SK-N-SH treated with all-trans-retinoic acid at 6 μM for 48 hours (cell line): ENCODE measurements around the gene ATP2B3.

Experiments used
- ATAC-seq: fragments of 200-7000 bp; cut with Tn5 transposase; 3 replicates; pipeline ENCODE4 v1.9.1; 2020; ENCODE audit warnings: mild to moderate bottlenecking, moderate library complexity
- ARNTL ChIP-seq: fragments of 450-650 bp; formaldehyde crosslinking; IDR thresholded peaks from 2 replicates; pipeline ENCODE4 v1.5.0; 2020; ENCODE audit warnings: low read depth, mild to moderate bottlenecking, moderate library complexity, borderline replicate concordance
- BACH2 ChIP-seq: fragments of 250-450 bp; sonication (Bioruptor Pico); IDR thresholded peaks from 2 replicates; pipeline ENCODE4 v1.9.0; 2021; ENCODE audit warnings: mild to moderate bottlenecking, borderline replicate concordance
- CREB5 ChIP-seq: fragments of 250-450 bp; sonication (Bioruptor Pico); IDR thresholded peaks from 2 replicates; pipeline ENCODE4 v1.5.1; 2020; ENCODE audit warnings: low read depth, mild to moderate bottlenecking, moderate library complexity
- CSDC2 ChIP-seq: fragments of 250-450 bp; sonication (Bioruptor Pico); IDR thresholded peaks from 2 replicates; pipeline ENCODE4 v1.5.0; 2020; ENCODE audit warnings: mild to moderate bottlenecking, moderate library complexity
- ESRRG ChIP-seq: fragments of 250-450 bp; sonication (Bioruptor Pico); IDR thresholded peaks from 2 replicates; pipeline ENCODE4 v1.6.1; 2021; ENCODE audit warnings: mild to moderate bottlenecking
- GLIS3 ChIP-seq: fragments of 250-450 bp; sonication (Bioruptor Pico); IDR thresholded peaks from 2 replicates; pipeline ENCODE4 v1.5.0; 2020; ENCODE audit warnings: mild to moderate bottlenecking, moderate library complexity
- ISL1 ChIP-seq: fragments of 250-450 bp; sonication (Bioruptor Pico); IDR thresholded peaks from 2 replicates; pipeline ENCODE4 v2.1.2; 2022; ENCODE audit warnings: mild to moderate bottlenecking, moderate library complexity
- OSR1 ChIP-seq: fragments of 250-450 bp; sonication (Bioruptor Pico); IDR thresholded peaks from 2 replicates; pipeline ENCODE4 v1.8.0; 2022; ENCODE audit warnings: moderate library complexity, mild to moderate bottlenecking, inconsistent platforms
- PPARA ChIP-seq: fragments of 250-450 bp; sonication (Bioruptor Pico); IDR thresholded peaks from 2 replicates; pipeline ENCODE4 v1.5.0; 2020; ENCODE audit warnings: mild to moderate bottlenecking, borderline replicate concordance
- SNAI2 ChIP-seq: fragments of 250-450 bp; sonication (Bioruptor Pico); IDR thresholded peaks from 2 replicates; pipeline ENCODE4 v1.5.0; 2020; ENCODE audit warnings: mild to moderate bottlenecking, moderate library complexity
- TCF4 ChIP-seq: fragments of 250-450 bp; sonication (Bioruptor Pico); IDR thresholded peaks from 2 replicates; pipeline ENCODE4 v1.8.0; 2021; ENCODE audit warnings: mild to moderate bottlenecking, moderate library complexity, borderline replicate concordance
- TOX ChIP-seq: fragments of 250-450 bp; sonication (Bioruptor Pico); IDR thresholded peaks from 2 replicates; pipeline ENCODE4 v1.8.0; 2021; ENCODE audit warnings: mild to moderate bottlenecking, moderate library complexity, borderline replicate concordance
- ZC3H10 ChIP-seq: fragments of 250-450 bp; sonication (Bioruptor Pico); IDR thresholded peaks from 2 replicates; pipeline ENCODE4 v1.5.1; 2021; ENCODE audit warnings: mild to moderate bottlenecking, moderate library complexity
- ZFP3 ChIP-seq: fragments of 250-450 bp; sonication (Bioruptor Pico); IDR thresholded peaks from 2 replicates; pipeline ENCODE4 v1.5.0; 2020; ENCODE audit warnings: mild to moderate bottlenecking, moderate library complexity
- ZFP30 ChIP-seq: fragments of 450-650 bp; formaldehyde crosslinking; IDR thresholded peaks from 2 replicates; pipeline ENCODE4 v1.5.0; 2022; ENCODE audit warnings: mild to moderate bottlenecking, moderate library complexity
- ZNF565 ChIP-seq: fragments of 450-650 bp; formaldehyde crosslinking; conservative IDR thresholded peaks from 2 replicates; pipeline ENCODE4 v1.5.0; 2020; ENCODE audit warnings: low read depth, mild to moderate bottlenecking, moderate library complexity
- ZNF70 ChIP-seq: fragments of 450-650 bp; formaldehyde crosslinking; IDR thresholded peaks from 2 replicates; pipeline ENCODE4 v1.5.0; 2020; ENCODE audit warnings: mild to moderate bottlenecking, moderate library complexity
- ZNF8 ChIP-seq: fragments of 450-650 bp; formaldehyde crosslinking; IDR thresholded peaks from 2 replicates; pipeline ENCODE4 v1.5.0; 2020; ENCODE audit warnings: mild to moderate bottlenecking, moderate library complexity
- TF ChIP-seq, protein P1 (sequence below): fragments of 250-450 bp; sonication (Bioruptor Pico); IDR thresholded peaks from 2 replicates; pipeline ENCODE4 v1.5.0; 2020; ENCODE audit warnings: mild to moderate bottlenecking, moderate library complexity
- TF ChIP-seq, protein P2 (sequence below): fragments of 250-450 bp; sonication (Bioruptor Pico); IDR thresholded peaks from 2 replicates; pipeline ENCODE4 v1.5.1; 2021; ENCODE audit warnings: mild to moderate bottlenecking, moderate library complexity
- TF ChIP-seq, protein P3 (sequence below): fragments of 250-450 bp; sonication (Bioruptor Pico); IDR thresholded peaks from 2 replicates; pipeline ENCODE4 v1.8.0; 2021; ENCODE audit warnings: low read depth, mild to moderate bottlenecking, moderate library complexity, borderline replicate concordance
- TF ChIP-seq, protein P4 (sequence below): fragments of 250-450 bp; sonication (Bioruptor Pico); IDR thresholded peaks from 2 replicates; pipeline ENCODE4 v1.8.0; 2020; ENCODE audit warnings: mild to moderate bottlenecking, moderate library complexity, borderline replicate concordance

ATP2B3 gene

DNA sequence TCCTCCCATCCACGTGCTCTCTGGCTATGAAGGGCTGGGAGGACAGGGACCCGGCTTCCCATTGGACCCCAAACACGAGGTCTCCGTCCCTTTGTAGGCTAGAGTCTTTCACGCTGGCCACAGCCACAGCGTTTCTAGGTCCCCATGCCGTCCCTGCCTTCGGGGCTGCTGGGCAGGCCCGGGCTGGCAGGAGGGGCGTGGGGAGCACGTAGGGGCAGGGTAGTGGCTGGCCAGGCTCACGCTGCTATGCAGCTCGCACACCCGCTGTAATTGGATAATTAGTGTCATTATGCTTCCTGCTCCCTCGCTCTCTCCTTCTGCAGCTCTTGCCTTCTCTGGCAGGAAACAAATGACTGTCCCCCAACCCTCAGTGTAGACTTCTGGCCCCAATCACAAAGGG lies 9.8 kb downstream of the ATP2B3 start:
- no peak for ATAC-seq
- TF ChIP-seq TCF4 (no peak), ISL1 (CRISPR knock-in tag) (no peak), CSDC2 (CRISPR knock-in tag) (no peak)

GRCh38 chrX:153530411-153531129 lies 13.1 kb downstream of the ATP2B3 start:
- ATAC-seq = no peak
- TF ChIP-seq OSR1 (CRISPR knock-in tag) = no peak
- no peak for TF ChIP-seq ARNTL
- no peak for TF ChIP-seq BACH2 (CRISPR knock-in tag)
- no peak for TF ChIP-seq ZNF70 (CRISPR knock-in tag)
- no peak for TF ChIP-seq ISL1 (CRISPR knock-in tag)
- no peak for TF ChIP-seq ZFP30 (CRISPR knock-in tag)
- TF ChIP-seq PPARA (CRISPR knock-in tag) = no peak
- TF ChIP-seq, protein P1, sequence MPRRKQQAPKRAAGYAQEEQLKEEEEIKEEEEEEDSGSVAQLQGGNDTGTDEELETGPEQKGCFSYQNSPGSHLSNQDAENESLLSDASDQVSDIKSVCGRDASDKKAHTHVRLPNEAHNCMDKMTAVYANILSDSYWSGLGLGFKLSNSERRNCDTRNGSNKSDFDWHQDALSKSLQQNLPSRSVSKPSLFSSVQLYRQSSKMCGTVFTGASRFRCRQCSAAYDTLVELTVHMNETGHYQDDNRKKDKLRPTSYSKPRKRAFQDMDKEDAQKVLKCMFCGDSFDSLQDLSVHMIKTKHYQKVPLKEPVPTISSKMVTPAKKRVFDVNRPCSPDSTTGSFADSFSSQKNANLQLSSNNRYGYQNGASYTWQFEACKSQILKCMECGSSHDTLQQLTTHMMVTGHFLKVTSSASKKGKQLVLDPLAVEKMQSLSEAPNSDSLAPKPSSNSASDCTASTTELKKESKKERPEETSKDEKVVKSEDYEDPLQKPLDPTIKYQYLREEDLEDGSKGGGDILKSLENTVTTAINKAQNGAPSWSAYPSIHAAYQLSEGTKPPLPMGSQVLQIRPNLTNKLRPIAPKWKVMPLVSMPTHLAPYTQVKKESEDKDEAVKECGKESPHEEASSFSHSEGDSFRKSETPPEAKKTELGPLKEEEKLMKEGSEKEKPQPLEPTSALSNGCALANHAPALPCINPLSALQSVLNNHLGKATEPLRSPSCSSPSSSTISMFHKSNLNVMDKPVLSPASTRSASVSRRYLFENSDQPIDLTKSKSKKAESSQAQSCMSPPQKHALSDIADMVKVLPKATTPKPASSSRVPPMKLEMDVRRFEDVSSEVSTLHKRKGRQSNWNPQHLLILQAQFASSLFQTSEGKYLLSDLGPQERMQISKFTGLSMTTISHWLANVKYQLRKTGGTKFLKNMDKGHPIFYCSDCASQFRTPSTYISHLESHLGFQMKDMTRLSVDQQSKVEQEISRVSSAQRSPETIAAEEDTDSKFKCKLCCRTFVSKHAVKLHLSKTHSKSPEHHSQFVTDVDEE (CRISPR knock-in tag) = no peak
- TF ChIP-seq, protein P2, sequence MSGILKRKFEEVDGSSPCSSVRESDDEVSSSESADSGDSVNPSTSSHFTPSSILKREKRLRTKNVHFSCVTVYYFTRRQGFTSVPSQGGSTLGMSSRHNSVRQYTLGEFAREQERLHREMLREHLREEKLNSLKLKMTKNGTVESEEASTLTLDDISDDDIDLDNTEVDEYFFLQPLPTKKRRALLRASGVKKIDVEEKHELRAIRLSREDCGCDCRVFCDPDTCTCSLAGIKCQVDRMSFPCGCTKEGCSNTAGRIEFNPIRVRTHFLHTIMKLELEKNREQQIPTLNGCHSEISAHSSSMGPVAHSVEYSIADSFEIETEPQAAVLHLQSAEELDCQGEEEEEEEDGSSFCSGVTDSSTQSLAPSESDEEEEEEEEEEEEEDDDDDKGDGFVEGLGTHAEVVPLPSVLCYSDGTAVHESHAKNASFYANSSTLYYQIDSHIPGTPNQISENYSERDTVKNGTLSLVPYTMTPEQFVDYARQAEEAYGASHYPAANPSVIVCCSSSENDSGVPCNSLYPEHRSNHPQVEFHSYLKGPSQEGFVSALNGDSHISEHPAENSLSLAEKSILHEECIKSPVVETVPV = no peak
- TF ChIP-seq ZNF565 = no peak
- no peak for TF ChIP-seq ZFP3 (CRISPR knock-in tag)
- TF ChIP-seq ZNF8 = no peak
- no peak for TF ChIP-seq SNAI2 (CRISPR knock-in tag)
- TF ChIP-seq, protein P3, sequence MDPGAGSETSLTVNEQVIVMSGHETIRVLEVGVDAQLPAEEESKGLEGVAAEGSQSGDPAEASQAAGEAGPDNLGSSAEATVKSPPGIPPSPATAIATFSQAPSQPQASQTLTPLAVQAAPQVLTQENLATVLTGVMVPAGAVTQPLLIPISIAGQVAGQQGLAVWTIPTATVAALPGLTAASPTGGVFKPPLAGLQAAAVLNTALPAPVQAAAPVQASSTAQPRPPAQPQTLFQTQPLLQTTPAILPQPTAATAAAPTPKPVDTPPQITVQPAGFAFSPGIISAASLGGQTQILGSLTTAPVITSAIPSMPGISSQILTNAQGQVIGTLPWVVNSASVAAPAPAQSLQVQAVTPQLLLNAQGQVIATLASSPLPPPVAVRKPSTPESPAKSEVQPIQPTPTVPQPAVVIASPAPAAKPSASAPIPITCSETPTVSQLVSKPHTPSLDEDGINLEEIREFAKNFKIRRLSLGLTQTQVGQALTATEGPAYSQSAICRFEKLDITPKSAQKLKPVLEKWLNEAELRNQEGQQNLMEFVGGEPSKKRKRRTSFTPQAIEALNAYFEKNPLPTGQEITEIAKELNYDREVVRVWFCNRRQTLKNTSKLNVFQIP = no peak
- TF ChIP-seq, protein P4, sequence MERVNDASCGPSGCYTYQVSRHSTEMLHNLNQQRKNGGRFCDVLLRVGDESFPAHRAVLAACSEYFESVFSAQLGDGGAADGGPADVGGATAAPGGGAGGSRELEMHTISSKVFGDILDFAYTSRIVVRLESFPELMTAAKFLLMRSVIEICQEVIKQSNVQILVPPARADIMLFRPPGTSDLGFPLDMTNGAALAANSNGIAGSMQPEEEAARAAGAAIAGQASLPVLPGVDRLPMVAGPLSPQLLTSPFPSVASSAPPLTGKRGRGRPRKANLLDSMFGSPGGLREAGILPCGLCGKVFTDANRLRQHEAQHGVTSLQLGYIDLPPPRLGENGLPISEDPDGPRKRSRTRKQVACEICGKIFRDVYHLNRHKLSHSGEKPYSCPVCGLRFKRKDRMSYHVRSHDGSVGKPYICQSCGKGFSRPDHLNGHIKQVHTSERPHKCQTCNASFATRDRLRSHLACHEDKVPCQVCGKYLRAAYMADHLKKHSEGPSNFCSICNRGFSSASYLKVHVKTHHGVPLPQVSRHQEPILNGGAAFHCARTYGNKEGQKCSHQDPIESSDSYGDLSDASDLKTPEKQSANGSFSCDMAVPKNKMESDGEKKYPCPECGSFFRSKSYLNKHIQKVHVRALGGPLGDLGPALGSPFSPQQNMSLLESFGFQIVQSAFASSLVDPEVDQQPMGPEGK (CRISPR knock-in tag) = no peak
- no peak for TF ChIP-seq ZC3H10 (CRISPR knock-in tag)
- no peak for TF ChIP-seq GLIS3 (CRISPR knock-in tag)
- TF ChIP-seq CSDC2 (CRISPR knock-in tag) = no peak

DNA sequence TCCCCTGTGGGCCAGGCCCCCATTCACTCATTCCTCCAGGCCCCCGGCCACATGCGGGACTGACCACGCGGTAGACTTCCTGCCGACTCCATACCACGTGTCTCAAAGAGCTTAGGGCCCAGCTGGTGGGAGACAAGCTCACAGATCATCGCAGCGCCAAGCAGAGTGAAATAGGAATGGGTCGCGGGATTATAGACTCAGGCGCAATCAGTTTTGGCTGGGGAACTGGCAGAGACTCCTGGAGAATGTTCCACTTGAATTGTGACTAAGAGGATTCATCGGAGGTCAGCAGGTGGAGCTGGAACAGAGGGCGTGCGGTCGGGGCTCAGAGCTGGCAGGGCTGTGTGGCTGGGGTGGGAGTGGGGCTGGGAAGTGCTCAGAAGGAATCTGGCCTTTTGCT lies 15.6 kb downstream of the ATP2B3 start:
- no peak for ATAC-seq
- TF ChIP-seq ESRRG (no peak), ZNF8 (no peak), ZFP3 (CRISPR knock-in tag) (no peak), CSDC2 (CRISPR knock-in tag) (no peak), CREB5 (CRISPR knock-in tag) (no peak), ZNF565 (no peak), PPARA (CRISPR knock-in tag) (no peak), TOX (CRISPR knock-in tag) (no peak), ARNTL (no peak), ZNF70 (CRISPR knock-in tag) (no peak)
- TF ChIP-seq, protein P3 = no peak
- TF ChIP-seq, protein P2 = no peak
- TF ChIP-seq, protein P4 (CRISPR knock-in tag) = no peak
